Measurements from ENCODE around the gene B4GALT1. TPM values are rescaled to one million over a fixed set of nuclear protein-coding genes. Genes with fewer than 3 reads are reported as not detected.
"Not testable (repeated sequence)": the region's sequence is repeated elsewhere in the genome, so short reads cannot be mapped to it uniquely, and the experiment has no call there.

Gene B4GALT1
- total and polyA plus RNA-seq, 2 donors (not counting 3 experiments of a cell fraction or from before 2014, with no cell fraction given) = 61.4 to 66.5 TPM

DNA sequence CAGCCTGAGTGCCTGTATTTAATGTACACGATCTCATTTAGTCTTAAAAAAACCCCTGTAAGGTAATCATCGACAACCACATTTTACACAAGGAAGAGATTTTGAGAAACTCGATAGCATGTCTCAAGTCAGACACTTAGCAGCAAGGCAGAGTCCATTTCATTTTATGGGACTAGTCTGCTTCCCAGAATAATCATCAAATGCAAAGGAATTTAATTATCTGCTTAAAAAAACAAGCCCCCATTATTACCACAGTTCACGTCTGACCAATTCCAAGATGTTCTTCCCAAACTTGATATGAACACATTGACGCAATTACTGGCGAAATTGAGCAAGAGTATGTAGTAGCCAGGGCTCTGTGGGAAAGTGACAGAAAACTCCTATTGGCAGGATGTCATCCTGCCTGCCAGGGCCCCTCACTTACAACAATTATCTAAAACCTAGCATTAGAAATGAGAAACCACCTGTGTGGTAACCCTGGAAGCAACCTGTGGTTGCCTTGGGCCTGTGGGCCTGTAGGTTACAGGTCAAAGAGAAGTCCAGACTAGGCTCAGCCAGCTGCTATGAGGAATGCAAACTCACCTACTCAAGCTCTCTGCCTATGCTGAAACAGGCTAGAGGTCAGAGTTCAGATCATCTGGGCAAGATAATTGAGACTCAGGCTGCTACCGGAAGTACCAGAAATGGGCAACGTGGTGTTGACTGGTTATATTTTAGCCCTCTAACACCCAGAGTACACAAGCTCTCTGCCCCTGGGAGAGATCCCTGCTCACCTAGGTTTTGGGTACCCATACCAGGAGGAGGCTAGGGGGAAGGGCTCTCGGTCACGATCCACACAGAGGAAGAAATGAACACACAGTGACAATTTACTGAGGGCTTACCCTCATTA, 1.6 kb downstream of the B4GALT1 start:
- TF ChIP-seq EZH2 (IDR thresholded peaks at IDR 0.05; ENCODE audit: borderline replicate concordance, low read depth, low read length, severe bottlenecking) (no peak), MYC (IDR thresholded peaks at IDR 0.05; ENCODE audit: low read depth, low read length) (no peak), GATA2 (IDR thresholded peaks at IDR 0.05; ENCODE audit: insufficient read depth, insufficient read length, low read depth, low read length) (peak; percentile 47)
- H4K20me1 ChIP-seq (replicated peaks; ENCODE audit: control insufficient read depth, extremely low read depth, insufficient read depth, low read length) = no peaks in the 10 kb centered on the region
- peak overlapping the region; percentile 75 to 82 (median 76) for H3K4me3 ChIP-seq (replicated peaks in 1 of 3; ENCODE audit: insufficient read depth in 1 of 3, low read depth in 1 of 3, low read length in 3 of 3)
- no peaks in the 10 kb centered on the region for H3K9me1 ChIP-seq (replicated peaks; ENCODE audit: control insufficient read depth, extremely low read depth, insufficient read depth, low read length)
- H3K79me2 ChIP-seq (ENCODE audit: control insufficient read depth, insufficient read depth, low read length) = peaks cover 56% of the 10 kb centered on the region
- intact Hi-C loops (cut with micrococcal nuclease) = loop anchor here (5.0 kb wide), 1 partner anchor 138 kb away; the partner anchor contains the start of gene DNAJA1
- H3K9me3 ChIP-seq (replicated peaks; ENCODE audit: control insufficient read depth, insufficient read depth, low read length) = no peaks in the 10 kb centered on the region
- BruUV-seq (replicated peaks) = TSS peak; percentile 12
- peak overlapping the region; percentile 78 for H3K27ac ChIP-seq (ENCODE audit: insufficient read depth, low read depth, low read length)
- DNase-seq (ENCODE audit: low read depth, low spot score) (peak; percentile 39), FAIRE-seq (peak; percentile 78)
- peak overlapping the region; percentile 21 for H2AFZ ChIP-seq (ENCODE audit: low read depth, low read length)
- ChIA-PET CTCF (interaction anchor here (0.7 to 1.0 kb wide), 3 partner anchors 14 to 35 kb away, joined by 3 to 4 read pairs (median 3); no protein-coding TSS in a partner anchor), POLR2A (no interaction called here)
- H3K9ac ChIP-seq (replicated peaks; ENCODE audit: extremely low read depth, insufficient read depth, low read length) = peak overlapping the region; percentile 88
- dilution Hi-C loops (cut with MboI; ENCODE audit: extremely low pct_ligation_motif_present, low sequenced_read_pairs) = no loop called here
- no peaks in the 10 kb centered on the region for H3K27me3 ChIP-seq (ENCODE audit: control insufficient read depth in 2 of 2, insufficient read depth in 2 of 2, low read length in 2 of 2)
- peaks cover 43% of the 10 kb centered on the region for H3K4me1 ChIP-seq (ENCODE audit: control insufficient read depth, extremely low read depth, insufficient read depth, low read length)
- no peaks in the 10 kb centered on the region for H3K36me3 ChIP-seq (ENCODE audit: control insufficient read depth in 2 of 2, extremely low read depth in 1 of 2, insufficient read depth in 2 of 2, low read length in 2 of 2)
- peak overlapping the region; percentile 70 for H3K4me2 ChIP-seq (ENCODE audit: insufficient read depth, low read length)

DNA sequence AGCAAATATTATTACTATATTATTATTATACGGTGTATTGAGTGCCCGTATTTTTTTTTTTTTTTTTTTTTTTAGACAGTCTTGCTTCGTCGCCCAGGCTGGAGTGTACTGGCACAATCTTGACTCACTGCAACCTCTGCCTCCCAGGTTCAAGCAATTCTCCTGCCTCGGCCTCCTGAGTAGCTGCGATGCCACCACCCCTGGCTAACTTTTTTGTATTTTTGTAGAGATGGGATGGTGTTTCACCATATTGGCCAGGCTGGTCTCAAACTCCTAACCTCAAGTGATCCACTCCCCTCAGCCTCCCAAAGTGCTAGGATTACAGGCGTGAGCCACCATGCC, 2.2 kb downstream of the B4GALT1 start:
- H4K20me1 ChIP-seq (replicated peaks; ENCODE audit: control insufficient read depth, extremely low read depth, insufficient read depth, low read length); H3K9ac ChIP-seq (replicated peaks; ENCODE audit: extremely low read depth, insufficient read depth, low read length); DNase-seq (ENCODE audit: low read depth, low spot score); H3K9me1 ChIP-seq (replicated peaks; ENCODE audit: control insufficient read depth, extremely low read depth, insufficient read depth, low read length); H2AFZ ChIP-seq (ENCODE audit: low read depth, low read length); H3K9me3 ChIP-seq (replicated peaks; ENCODE audit: control insufficient read depth, insufficient read depth, low read length); dilution Hi-C loops (cut with MboI; ENCODE audit: extremely low pct_ligation_motif_present, low sequenced_read_pairs); H3K27ac ChIP-seq (ENCODE audit: insufficient read depth, low read depth, low read length); FAIRE-seq; BruUV-seq (replicated peaks); H3K27me3 ChIP-seq (ENCODE audit: control insufficient read depth in 2 of 2, insufficient read depth in 2 of 2, low read length in 2 of 2); H3K36me3 ChIP-seq (ENCODE audit: control insufficient read depth in 2 of 2, extremely low read depth in 1 of 2, insufficient read depth in 2 of 2, low read length in 2 of 2); POLR2A ChIA-PET: not testable (repeated sequence)
- intact Hi-C loops (cut with micrococcal nuclease) = loop anchor here (5.0 kb wide), 1 partner anchor 138 kb away; the partner anchor contains the start of gene DNAJA1
- Histone ChIP-seq H3K4me2 (ENCODE audit: insufficient read depth, low read length) (peak overlapping the region; percentile 70), H3K4me3 (replicated peaks in 1 of 3; ENCODE audit: insufficient read depth in 1 of 3, low read depth in 1 of 3, low read length in 3 of 3) (peak overlapping the region in 2 of 3 experiments; percentile 75 to 82), H3K4me1 (ENCODE audit: control insufficient read depth, extremely low read depth, insufficient read depth, low read length) (peaks cover 49% of the 10 kb centered on the region), H3K79me2 (ENCODE audit: control insufficient read depth, insufficient read depth, low read length) (peaks cover 62% of the 10 kb centered on the region)
- CTCF ChIA-PET = interaction anchor here (0.7 kb wide), 1 partner anchor 35 kb away, joined by 3 read pairs; no protein-coding TSS in a partner anchor

Measured in endothelial cell of umbilical vein (primary cell).